NCI-H2227 (cell line): ENCODE data around the gene CD6.
"Not testable (repeated sequence)": the region's sequence is repeated elsewhere in the genome, so short reads cannot be mapped to it uniquely, and the experiment has no call there.

Experiments
- DNase-seq: peaks from one replicate; lab custom pipeline; 2025; ENCODE audit not compliant: unreplicated experiment; lab: John Stamatoyannopoulos, UW

Gene CD6

GRCh38 chr11:60951904-60952741 lies 19.4 kb upstream of the CD6 start, which contains the start of gene SLC15A3:
TSS of gene SLC15A3 (minus strand) at chr11:60952176. CDS start at chr11:60951551, 625 bp downstream.
- no peak for DNase-seq

GRCh38 chr11:60952742-60953170 lies 18.7 kb upstream of the CD6 start:
- no peak for DNase-seq

- DNase-seq: no peak
Observed at GRCh38 chr11:60953781-60954180, 17.7 kb upstream of the CD6 start.

- DNase-seq: no peak
Observed at GRCh38 chr11:60954421-60954820, 17.1 kb upstream of the CD6 start.

- no peak for DNase-seq
Observed at GRCh38 chr11:60955571-60955970, 15.9 kb upstream of the CD6 start.

- DNase-seq: no peak
Observed at GRCh38 chr11:60957188-60957587, 14.3 kb upstream of the CD6 start.

- DNase-seq: no peak
Observed at GRCh38 chr11:60959431-60959830, 12.0 kb upstream of the CD6 start.

- no peak for DNase-seq
Observed at GRCh38 chr11:60960405-60960804, 11.1 kb upstream of the CD6 start.

- no peak for DNase-seq
Observed at GRCh38 chr11:60964801-60965200, 6.7 kb upstream of the CD6 start.

GRCh38 chr11:60966890-60967289 lies 4.6 kb upstream of the CD6 start:
- no peak for DNase-seq

GRCh38 chr11:60968223-60968622 lies 3.3 kb upstream of the CD6 start:
- no peak for DNase-seq

- DNase-seq: peak; percentile 19
Observed at GRCh38 chr11:60970369-60970774, 1.1 kb upstream of the CD6 start.

- no peak for DNase-seq
Observed at GRCh38 chr11:60970890-60971289, 590 bp upstream of the CD6 start.

GRCh38 chr11:60972182-60973030 lies 926 bp downstream of the CD6 start:
- no peak for DNase-seq

- no peak for DNase-seq
Observed at GRCh38 chr11:60973699-60974098, 2.2 kb downstream of the CD6 start.

- DNase-seq: not testable (repeated sequence)
Observed at GRCh38 chr11:60974316-60974715, 2.8 kb downstream of the CD6 start.

GRCh38 chr11:60974726-60975125 lies 3.2 kb downstream of the CD6 start:
- DNase-seq: no peak

- DNase-seq: no peak
Observed at GRCh38 chr11:60977224-60977623, 5.7 kb downstream of the CD6 start.

GRCh38 chr11:60977836-60978235 lies 6.4 kb downstream of the CD6 start:
- DNase-seq: no peak

- DNase-seq: no peak
Observed at GRCh38 chr11:60978546-60979380, 7.3 kb downstream of the CD6 start.

- no peak for DNase-seq
Observed at GRCh38 chr11:60981515-60981914, 10.0 kb downstream of the CD6 start.
